MCF 10A (cell line): Measurements from ENCODE around the gene TAS1R1. TPM values are rescaled to one million over a fixed set of nuclear protein-coding genes. Genes with fewer than 3 reads are reported as not detected.

Source experiments
- BruUV-seq: library from RNA; stranded (reverse); fragments of 400-500 nt; replicated peaks from 2 replicates; lab custom pipeline; 2021; lab: Mats Ljungman, UMichigan
- CTCF ChIA-PET: fragments of 300-600 bp; sonication (Branson Sonifier 250); formaldehyde crosslinking; extraction: SDS; loops from one replicate; lab custom pipeline; 2021; ENCODE audit warnings: antibody characterized with exemption, inconsistent platforms; lab: Yijun Ruan, JAX
- POLR2A ChIA-PET: fragments of 300-600, 350-650 bp; sonication (Branson Sonifier 250); formaldehyde crosslinking; extraction: SDS; loops from one replicate; lab custom pipeline; 2020; ENCODE audit warnings: antibody characterized with exemption, inconsistent platforms; lab: Yijun Ruan, JAX
- DNase-seq: peaks from one replicate; pipeline ENCODE4 v3.0.0-alpha.2; 2018; ENCODE audit not compliant: unreplicated experiment
- H3K27ac Mint-ChIP-seq: one replicate; pipeline ENCODE4 v1.8.0; 2022; ENCODE audit warnings: mild to moderate bottlenecking, low read depth, mixed read lengths; ENCODE audit not compliant: unreplicated experiment
- H3K27me3 Mint-ChIP-seq: one replicate; pipeline ENCODE4 v1.8.0; 2022; ENCODE audit warnings: mixed read lengths; ENCODE audit not compliant: insufficient read depth, unreplicated experiment
- H3K36me3 Mint-ChIP-seq: one replicate; pipeline ENCODE4 v1.8.0; 2022; ENCODE audit warnings: mild to moderate bottlenecking, moderate library complexity, mixed read lengths; ENCODE audit not compliant: insufficient read depth, unreplicated experiment
- H3K4me1 Mint-ChIP-seq: one replicate; pipeline ENCODE4 v1.8.0; 2022; ENCODE audit warnings: mixed read lengths; ENCODE audit not compliant: insufficient read depth, unreplicated experiment
- H3K4me3 Mint-ChIP-seq: one replicate; pipeline ENCODE4 v1.8.0; 2022; ENCODE audit warnings: mild to moderate bottlenecking, moderate library complexity, mixed read lengths; ENCODE audit not compliant: unreplicated experiment
- H3K9me3 Mint-ChIP-seq: one replicate; pipeline ENCODE4 v1.8.0; 2022; ENCODE audit warnings: mixed read lengths; ENCODE audit not compliant: unreplicated experiment
- CTCF ChIP-seq: fragments of 200-600 bp; IDR thresholded peaks from one replicate; pipeline ENCODE4 v1.8.0; 2022; ENCODE audit warnings: antibody characterized with exemption, mild to moderate bottlenecking; ENCODE audit not compliant: unreplicated experiment
- intact Hi-C: fragments of 100-400 bp; cut with micrococcal nuclease; formaldehyde crosslinking; loops from 2 replicates; pipeline ENCODE4 v1.14.1; 2022
- total RNA-seq: library from RNA; stranded (reverse); gene quantifications from 2 replicates; pipeline ENCODE4 v1.2.3, GENCODE V29; 2022

Gene TAS1R1
- total RNA-seq, 1 experiment from 2014 or later: not detected

- no peak for DNase-seq
- Mint-ChIP-seq H3K4me3 (no peak overlapping the region), H3K9me3 (no peaks in the 10 kb centered on the region), H3K4me1 (no peaks in the 10 kb centered on the region), H3K36me3 (peaks cover 66% of the 10 kb centered on the region), H3K27me3 (no peaks in the 10 kb centered on the region), H3K27ac (no peak overlapping the region)
- ChIA-PET CTCF (interaction anchor here (1.2 to 3.1 kb wide), 4 partner anchors 12 to 19 kb away, joined by 6 to 17 read pairs (median 7); partner anchors contain the start of genes NOL9 and TAS1R1), POLR2A (interaction anchor here (0.7 kb wide), 1 partner anchor 67 kb away, joined by 4 read pairs; no protein-coding TSS in a partner anchor)
- TF ChIP-seq CTCF: no peak
- intact Hi-C loops: no loop called here
- BruUV-seq: no TSS peak
Observed at GRCh38 chr1:6535214-6535613, 19.9 kb upstream of the TAS1R1 start.

- no peaks in the 10 kb centered on the region for H3K9me3 Mint-ChIP-seq
- CTCF ChIA-PET: interaction anchor here (1.0 to 3.1 kb wide), 3 partner anchors 15 to 35 kb away, joined by 3 to 17 read pairs (median 4); partner anchors contain the start of gene NOL9
- H3K27me3 Mint-ChIP-seq: no peaks in the 10 kb centered on the region
- no peak for TF ChIP-seq CTCF
- BruUV-seq: no TSS peak
- no peak overlapping the region for H3K27ac Mint-ChIP-seq
- peaks cover 68% of the 10 kb centered on the region for H3K36me3 Mint-ChIP-seq
- POLR2A ChIA-PET: interaction anchor here (0.6 kb wide), 1 partner anchor 247 kb away, joined by 3 read pairs; no protein-coding TSS in a partner anchor
- no peak overlapping the region for H3K4me3 Mint-ChIP-seq
- DNase-seq: no peak
- H3K4me1 Mint-ChIP-seq: no peaks in the 10 kb centered on the region
- intact Hi-C loops: no loop called here
Observed at GRCh38 chr1:6536291-6536690, 18.8 kb upstream of the TAS1R1 start.

- H3K36me3 Mint-ChIP-seq: peaks cover 64% of the 10 kb centered on the region
- H3K4me1 Mint-ChIP-seq: no peaks in the 10 kb centered on the region
- TF ChIP-seq CTCF: no peak
- no peak for DNase-seq
- BruUV-seq: no TSS peak
- intact Hi-C loops: no loop called here
- no peaks in the 10 kb centered on the region for H3K9me3 Mint-ChIP-seq
- H3K4me3 Mint-ChIP-seq: no peak overlapping the region
- H3K27me3 Mint-ChIP-seq: no peaks in the 10 kb centered on the region
- CTCF ChIA-PET: interaction anchor here (0.7 to 2.5 kb wide), 4 partner anchors 15 to 38 kb away, joined by 3 to 12 read pairs (median 4); partner anchors contain the start of genes NOL9 and TAS1R1
- H3K27ac Mint-ChIP-seq: no peak overlapping the region
- POLR2A ChIA-PET: interaction anchor here (0.8 to 0.9 kb wide), 2 partner anchors 16 to 46 kb away, joined by 3 to 4 read pairs; no protein-coding TSS in a partner anchor
Observed at GRCh38 chr1:6538956-6539355, 16.2 kb upstream of the TAS1R1 start.

GRCh38 chr1:6544831-6545230, 10.3 kb upstream of the TAS1R1 start:
- H3K27ac Mint-ChIP-seq: peak overlapping the region; percentile 39
- H3K9me3 Mint-ChIP-seq: no peaks in the 10 kb centered on the region
- no TSS peak for BruUV-seq
- intact Hi-C loops: no loop called here
- H3K4me3 Mint-ChIP-seq: no peak overlapping the region
- peaks cover 93% of the 10 kb centered on the region for H3K36me3 Mint-ChIP-seq
- DNase-seq: no peak
- TF ChIP-seq CTCF: no peak
- ChIA-PET POLR2A (no interaction called here), CTCF (interaction anchor here (0.6 kb wide), 1 partner anchor 20 kb away, joined by 3 read pairs; no protein-coding TSS in a partner anchor)
- H3K4me1 Mint-ChIP-seq: no peaks in the 10 kb centered on the region
- no peaks in the 10 kb centered on the region for H3K27me3 Mint-ChIP-seq
